HCT116 (cell line): ENCODE data around the gene TAGLN. TPM values are rescaled to one million over a fixed set of nuclear protein-coding genes. Genes with fewer than 3 reads are reported as not detected.

Experiments
- ATAC-seq: fragments of 200-7000 bp; cut with Tn5 transposase; 2 replicates; pipeline ENCODE4 v1.9.1; 2020; ENCODE audit warnings: mild to moderate bottlenecking, moderate library complexity
- BruUV-seq: library from RNA; stranded (reverse); fragments of 400-500 nt; replicated peaks from 2 replicates; lab custom pipeline; 2021; lab: Mats Ljungman, UMichigan
- CTCF ChIA-PET: fragments of 300-600 bp; sonication (Branson Sonifier 250); formaldehyde crosslinking; loops from one replicate; lab custom pipeline; 2021; ENCODE audit warnings: antibody characterized with exemption; lab: Charles Lee
- POLR2A ChIA-PET: fragments of 300-600, 350-600 bp; sonication (Branson Sonifier 250); formaldehyde crosslinking; loops from one replicate; lab custom pipeline; 2021; ENCODE audit warnings: antibody characterized with exemption; lab: Charles Lee
- RAD21 ChIA-PET, 2 experiments: fragments of 300-600 bp; sonication (Branson Sonifier 250); formaldehyde crosslinking; loops; one replicate each; lab custom pipeline; 2023; ENCODE audit warnings: low total read pairs in 2 of 2; ENCODE audit not compliant: uncharacterized antibody in 2 of 2, unreplicated experiment in 2 of 2, low non-redundant PET in 1 of 2; lab: Charles Lee
- DNase-seq: peaks from one replicate; pipeline ENCODE4 v3.0.0-alpha.2; 2010; ENCODE audit warnings: low read depth, low spot score
- H2AFZ ChIP-seq: fragments of 200-600 bp; shearing (Covaris generic), sonication (generic); 2 replicates; pipeline ENCODE4 v1.6.1; 2017; ENCODE audit warnings: low read depth, mixed run types, mixed read lengths, antibody characterized with exemption, low read length; ENCODE audit not compliant: poor library complexity, severe bottlenecking
- H3K27ac ChIP-seq: 2 replicates; pipeline ENCODE4 v1.5.1; 2012; ENCODE audit warnings: low read depth, low read length
- H3K27me3 ChIP-seq: fragments of 200-600 bp; sonication (generic); 2 replicates; pipeline ENCODE4 v1.6.1; 2016; ENCODE audit warnings: mixed run types, low read length, mixed read lengths; ENCODE audit not compliant: insufficient read depth
- H3K36me3 ChIP-seq, 2 experiments: fragments of 200-500 bp in 1 of 2; fragments of 200-600 bp in 1 of 2; sonication (Bioruptor generic) in 1 of 2; sonication (generic) in 1 of 2; 2 replicates each; pipeline versions ENCODE4 v1.5.1 to v1.6.1; 2014 to 2016; ENCODE audit warnings: low read length in 2 of 2, inconsistent platforms in 1 of 2, mixed read lengths in 1 of 2, mixed run types in 1 of 2; ENCODE audit not compliant: insufficient read depth in 2 of 2, control insufficient read depth in 1 of 2
- H3K4me1 ChIP-seq, 2 experiments: fragments of 200-600 bp in 1 of 2; sonication (generic) in 1 of 2; 2 replicates each; pipeline versions ENCODE4 v1.5.1 to v1.6.1; 2012 to 2017; ENCODE audit warnings: low read length in 2 of 2, inconsistent platforms in 1 of 2, mild to moderate bottlenecking in 1 of 2, mixed read lengths in 1 of 2, mixed run types in 1 of 2, moderate library complexity in 1 of 2; ENCODE audit not compliant: insufficient read depth in 2 of 2, control insufficient read depth in 1 of 2
- H3K4me2 ChIP-seq: fragments of 200-600 bp; sonication (generic); 2 replicates; pipeline ENCODE4 v1.6.1; 2017; ENCODE audit warnings: mixed run types, low read length, mixed read lengths
- H3K4me3 ChIP-seq, 2 experiments: fragments of 200-600 bp in 1 of 2; sonication (generic) in 1 of 2; replicated peaks in 1 of 2; 2 replicates each; pipeline ENCODE4 v1.5.1; 2011 to 2016; ENCODE audit warnings: low read length in 2 of 2, control low read depth in 1 of 2, low read depth in 1 of 2, mild to moderate bottlenecking in 1 of 2, mixed read lengths in 1 of 2, mixed run types in 1 of 2
- H3K79me2 ChIP-seq: fragments of 200-600 bp; sonication (generic); 2 replicates; pipeline ENCODE4 v1.6.1; 2017; ENCODE audit warnings: mild to moderate bottlenecking, mixed run types, low read length, moderate library complexity, mixed read lengths; ENCODE audit not compliant: insufficient read depth
- H3K9ac ChIP-seq: fragments of 200-600 bp; sonication (generic); 2 replicates; pipeline ENCODE4 v1.6.1; 2016; ENCODE audit warnings: low read length, mixed read lengths
- H3K9me2 ChIP-seq: fragments of 200-600 bp; sonication (generic), shearing (Covaris generic); 2 replicates; pipeline ENCODE4 v1.6.1; 2017; ENCODE audit warnings: mixed run types, mild to moderate bottlenecking, moderate library complexity; ENCODE audit not compliant: insufficient read depth
- H3K9me3 ChIP-seq, 2 experiments: fragments of 200-500 bp in 1 of 2; fragments of 200-600 bp in 1 of 2; sonication (Bioruptor generic) in 1 of 2; sonication (generic) in 1 of 2; 2 replicates each; pipeline ENCODE4 v1.6.1; 2014 to 2017; ENCODE audit warnings: low read length in 2 of 2, mixed read lengths in 2 of 2, inconsistent platforms in 1 of 2, low read depth in 1 of 2, mild to moderate bottlenecking in 1 of 2, mixed run types in 1 of 2, moderate library complexity in 1 of 2; ENCODE audit not compliant: control insufficient read depth in 1 of 2, insufficient read depth in 1 of 2
- H4K20me1 ChIP-seq: fragments of 200-600 bp; sonication (generic), shearing (Covaris generic); 2 replicates; pipeline ENCODE4 v1.6.1; 2017; ENCODE audit warnings: mixed run types, mild to moderate bottlenecking, moderate library complexity; ENCODE audit not compliant: insufficient read depth
- CBX3 ChIP-seq: IDR thresholded peaks from 2 replicates; pipeline ENCODE4 v1.6.1; 2012; ENCODE audit warnings: low read depth
- EGR1 ChIP-seq: IDR thresholded peaks from 2 replicates; pipeline ENCODE4 v1.6.1; 2012; ENCODE audit warnings: low read depth
- ELF1 ChIP-seq: IDR thresholded peaks from 2 replicates; pipeline ENCODE4 v1.6.1; 2012; ENCODE audit warnings: low read depth, borderline replicate concordance
- EZH2phosphoT487 ChIP-seq: fragments of 200-600 bp; IDR thresholded peaks from 2 replicates; pipeline ENCODE4 v1.6.1; 2018; ENCODE audit warnings: antibody characterized with exemption, borderline replicate concordance
- FOSL1 ChIP-seq: IDR thresholded peaks from 2 replicates; pipeline ENCODE4 v1.6.1; 2012; ENCODE audit warnings: low read depth
- JUND ChIP-seq: IDR thresholded peaks from 2 replicates; pipeline ENCODE4 v1.6.1; 2012
- POLR2A ChIP-seq: IDR thresholded peaks from 2 replicates; pipeline ENCODE4 v1.7.0; 2011; ENCODE audit warnings: borderline replicate concordance; ENCODE audit not compliant: insufficient read depth, insufficient read length; ENCODE audit errors: extremely low read depth
- RAD21 ChIP-seq: IDR thresholded peaks from 2 replicates; pipeline ENCODE4 v1.6.1; 2012; ENCODE audit warnings: low read depth, mild to moderate bottlenecking
- SIN3A ChIP-seq: IDR thresholded peaks from 2 replicates; pipeline ENCODE4 v1.6.1; 2012; ENCODE audit warnings: low read depth
- SP1 ChIP-seq: IDR thresholded peaks from 2 replicates; pipeline ENCODE4 v1.6.1; 2012; ENCODE audit warnings: low read depth
- SRF ChIP-seq: IDR thresholded peaks from 2 replicates; pipeline ENCODE4 v1.6.1; 2012; ENCODE audit warnings: low read depth
- TCF7L2 ChIP-seq: IDR thresholded peaks from 2 replicates; pipeline ENCODE4 v1.7.0; 2011; ENCODE audit warnings: borderline replicate concordance, inconsistent platforms; ENCODE audit not compliant: insufficient read depth, insufficient read length; ENCODE audit errors: extremely low read depth
- YY1 ChIP-seq: IDR thresholded peaks from 2 replicates; pipeline ENCODE4 v1.6.1; 2011; ENCODE audit warnings: low read length, low read depth, moderate library complexity, mild to moderate bottlenecking; ENCODE audit not compliant: insufficient replicate concordance; ENCODE audit errors: extremely low read depth
- ZNF274 ChIP-seq: fragments of 200-500 bp; sonication (Bioruptor generic); IDR thresholded peaks from 2 replicates; pipeline ENCODE4 v1.6.1; 2014; ENCODE audit warnings: mild to moderate bottlenecking, low read depth, low read length, inconsistent platforms
- intact Hi-C: fragments of 100-400 bp; cut with micrococcal nuclease; formaldehyde crosslinking; loops from 2 replicates; pipeline ENCODE4 v1.10.0; 2022
- total RNA-seq: library from RNA; stranded (reverse); gene quantifications from one replicate; pipeline ENCODE4 v1.2.1, GENCODE V29; 2021; ENCODE audit not compliant: unreplicated experiment
- TF ChIP-seq, protein P1 (sequence below): IDR thresholded peaks from 2 replicates; pipeline ENCODE4 v1.6.1; 2012
- TF ChIP-seq, protein P2 (sequence below): IDR thresholded peaks from 2 replicates; pipeline ENCODE4 v1.6.1; 2012; ENCODE audit warnings: low read depth
- TF ChIP-seq, protein P3 (sequence below): IDR thresholded peaks from 2 replicates; pipeline ENCODE4 v1.6.1; 2011; ENCODE audit warnings: mild to moderate bottlenecking, low read length, moderate library complexity; ENCODE audit not compliant: insufficient replicate concordance; ENCODE audit errors: extremely low read depth

The TAGLN gene
- total RNA-seq, 1 experiment from 2014 or later, result 10.0 TPM

DNA sequence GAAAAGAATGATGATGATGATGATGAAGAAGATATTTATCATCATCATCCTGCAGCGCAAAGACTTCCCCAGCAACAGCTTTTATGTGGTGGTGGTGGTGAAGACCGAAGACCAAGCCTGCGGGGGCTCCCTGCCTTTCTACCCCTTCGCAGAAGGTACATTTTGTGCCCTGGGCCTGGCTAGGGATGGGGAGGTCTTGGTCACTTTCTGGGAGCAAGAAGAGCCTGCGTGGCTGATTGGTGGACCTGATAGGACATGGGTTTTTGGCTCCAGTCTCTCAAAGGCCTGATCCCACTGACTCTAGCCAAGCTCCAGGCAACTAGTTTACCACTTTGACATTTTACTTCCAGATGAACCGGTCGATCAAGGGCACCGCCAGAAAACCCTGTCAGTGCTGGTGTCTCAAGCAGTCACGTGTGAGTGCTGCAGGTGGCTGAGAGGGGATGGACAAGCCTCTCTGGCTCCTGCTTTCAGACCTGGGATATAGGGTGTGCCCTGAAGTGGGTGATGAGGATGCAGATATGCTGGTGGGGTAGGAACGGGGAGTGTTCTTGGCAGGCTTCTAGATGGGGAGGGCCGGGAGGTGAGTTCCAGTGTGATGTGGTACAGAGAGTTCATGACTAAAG lies 15.3 kb upstream of the TAGLN start:
- Histone ChIP-seq H3K9me3 (no peaks in the 10 kb centered on the region), H3K4me1 (peaks cover 16 to 23% of the 10 kb centered on the region in 2 experiments), H4K20me1 (no peaks in the 10 kb centered on the region), H3K4me3 (no peak overlapping the region), H3K9ac (no peak overlapping the region), H3K4me2 (no peak overlapping the region), H3K79me2 (no peaks in the 10 kb centered on the region), H2AFZ (no peak overlapping the region), H3K9me2 (no peaks in the 10 kb centered on the region), H3K27me3 (no peaks in the 10 kb centered on the region), H3K36me3 (peaks cover 0 to 3% of the 10 kb centered on the region in 2 experiments; a peak in 2 of 4 replicates), H3K27ac (no peak overlapping the region)
- TF ChIP-seq SIN3A, result no peak
- no peak for TF ChIP-seq POLR2A
- TF ChIP-seq, protein P1, sequence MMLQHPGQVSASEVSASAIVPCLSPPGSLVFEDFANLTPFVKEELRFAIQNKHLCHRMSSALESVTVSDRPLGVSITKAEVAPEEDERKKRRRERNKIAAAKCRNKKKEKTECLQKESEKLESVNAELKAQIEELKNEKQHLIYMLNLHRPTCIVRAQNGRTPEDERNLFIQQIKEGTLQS, result no peak
- TF ChIP-seq SP1, result no peak
- no peak for TF ChIP-seq RAD21
- TF ChIP-seq JUND, result no peak
- TF ChIP-seq ZNF274, result no peak
- TF ChIP-seq EGR1, result no peak
- no peak for TF ChIP-seq SRF
- no peak for TF ChIP-seq EZH2phosphoT487
- no peak for TF ChIP-seq CBX3
- no peak for TF ChIP-seq TCF7L2
- TF ChIP-seq, protein P2, sequence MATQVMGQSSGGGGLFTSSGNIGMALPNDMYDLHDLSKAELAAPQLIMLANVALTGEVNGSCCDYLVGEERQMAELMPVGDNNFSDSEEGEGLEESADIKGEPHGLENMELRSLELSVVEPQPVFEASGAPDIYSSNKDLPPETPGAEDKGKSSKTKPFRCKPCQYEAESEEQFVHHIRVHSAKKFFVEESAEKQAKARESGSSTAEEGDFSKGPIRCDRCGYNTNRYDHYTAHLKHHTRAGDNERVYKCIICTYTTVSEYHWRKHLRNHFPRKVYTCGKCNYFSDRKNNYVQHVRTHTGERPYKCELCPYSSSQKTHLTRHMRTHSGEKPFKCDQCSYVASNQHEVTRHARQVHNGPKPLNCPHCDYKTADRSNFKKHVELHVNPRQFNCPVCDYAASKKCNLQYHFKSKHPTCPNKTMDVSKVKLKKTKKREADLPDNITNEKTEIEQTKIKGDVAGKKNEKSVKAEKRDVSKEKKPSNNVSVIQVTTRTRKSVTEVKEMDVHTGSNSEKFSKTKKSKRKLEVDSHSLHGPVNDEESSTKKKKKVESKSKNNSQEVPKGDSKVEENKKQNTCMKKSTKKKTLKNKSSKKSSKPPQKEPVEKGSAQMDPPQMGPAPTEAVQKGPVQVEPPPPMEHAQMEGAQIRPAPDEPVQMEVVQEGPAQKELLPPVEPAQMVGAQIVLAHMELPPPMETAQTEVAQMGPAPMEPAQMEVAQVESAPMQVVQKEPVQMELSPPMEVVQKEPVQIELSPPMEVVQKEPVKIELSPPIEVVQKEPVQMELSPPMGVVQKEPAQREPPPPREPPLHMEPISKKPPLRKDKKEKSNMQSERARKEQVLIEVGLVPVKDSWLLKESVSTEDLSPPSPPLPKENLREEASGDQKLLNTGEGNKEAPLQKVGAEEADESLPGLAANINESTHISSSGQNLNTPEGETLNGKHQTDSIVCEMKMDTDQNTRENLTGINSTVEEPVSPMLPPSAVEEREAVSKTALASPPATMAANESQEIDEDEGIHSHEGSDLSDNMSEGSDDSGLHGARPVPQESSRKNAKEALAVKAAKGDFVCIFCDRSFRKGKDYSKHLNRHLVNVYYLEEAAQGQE, result no peak
- TF ChIP-seq, protein P3, sequence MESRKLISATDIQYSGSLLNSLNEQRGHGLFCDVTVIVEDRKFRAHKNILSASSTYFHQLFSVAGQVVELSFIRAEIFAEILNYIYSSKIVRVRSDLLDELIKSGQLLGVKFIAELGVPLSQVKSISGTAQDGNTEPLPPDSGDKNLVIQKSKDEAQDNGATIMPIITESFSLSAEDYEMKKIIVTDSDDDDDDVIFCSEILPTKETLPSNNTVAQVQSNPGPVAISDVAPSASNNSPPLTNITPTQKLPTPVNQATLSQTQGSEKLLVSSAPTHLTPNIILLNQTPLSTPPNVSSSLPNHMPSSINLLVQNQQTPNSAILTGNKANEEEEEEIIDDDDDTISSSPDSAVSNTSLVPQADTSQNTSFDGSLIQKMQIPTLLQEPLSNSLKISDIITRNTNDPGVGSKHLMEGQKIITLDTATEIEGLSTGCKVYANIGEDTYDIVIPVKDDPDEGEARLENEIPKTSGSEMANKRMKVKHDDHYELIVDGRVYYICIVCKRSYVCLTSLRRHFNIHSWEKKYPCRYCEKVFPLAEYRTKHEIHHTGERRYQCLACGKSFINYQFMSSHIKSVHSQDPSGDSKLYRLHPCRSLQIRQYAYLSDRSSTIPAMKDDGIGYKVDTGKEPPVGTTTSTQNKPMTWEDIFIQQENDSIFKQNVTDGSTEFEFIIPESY, result no peak
- TF ChIP-seq YY1, result no peak
- TF ChIP-seq ELF1, result no peak
- no peak for TF ChIP-seq FOSL1
- CTCF ChIA-PET, result no interaction called here
- BruUV-seq, result no TSS peak
- RAD21 ChIA-PET, result no interaction called here
- ATAC-seq (no peak), DNase-seq (no peak)
- POLR2A ChIA-PET, result no interaction called here
- intact Hi-C loops, result no loop called here
